Measurements from ENCODE around the gene REEP5. TPM values are rescaled to one million over a fixed set of nuclear protein-coding genes. Genes with fewer than 3 reads are reported as not detected.
A peak's percentile ranks its signal among the peaks of the same experiment; 100 is the strongest.

Gene REEP5
- total RNA-seq, 1 experiment from 2014 or later, result 46.2 TPM

GRCh38 chr5:112862085-112862484, 59.9 kb downstream of the REEP5 start:
- H3K4ac ChIP-seq (ENCODE audit: low read depth, low read length), result no peak overlapping the region
- H4K20me1 ChIP-seq (ENCODE audit: control insufficient read depth, insufficient read depth, insufficient read length), result no peaks in the 10 kb centered on the region
- no peak overlapping the region for H2BK5ac ChIP-seq (ENCODE audit: insufficient read length, low read length)
- H3K18ac ChIP-seq (ENCODE audit: insufficient read length, low read depth, low read length), result no peak overlapping the region
- no peak overlapping the region for H2BK120ac ChIP-seq (ENCODE audit: low read depth, low read length, poor library complexity, severe bottlenecking)
- H2AK5ac ChIP-seq (ENCODE audit: insufficient read length, low read length), result no peak overlapping the region
- Mint-ChIP-seq H3K4me1 (peaks cover 13 to 19% of the 10 kb centered on the region in 2 experiments), H3K36me3 (ENCODE audit: insufficient read depth in 1 of 3, low read depth in 3 of 3) (peaks cover 29 to 50% (median 31%) of the 10 kb centered on the region in 3 experiments), H3K9me3 (peaks cover 0 to 4% of the 10 kb centered on the region in 2 experiments; a peak in 2 of 5 replicates), H3K27ac (peak overlapping the region in 1 of 3 experiments; percentile 99; a peak in 2 of 7 replicates), H3K27me3 (ENCODE audit: low read depth) (peaks cover 23% of the 10 kb centered on the region), H3K4me3 (peak overlapping the region; percentile 95 to 97)
- H2BK20ac ChIP-seq (ENCODE audit: low read depth, low read length, poor library complexity, severe bottlenecking), result no peak overlapping the region
- H3K56ac ChIP-seq (ENCODE audit: insufficient read length, low read depth, low read length), result no peak overlapping the region
- no peak overlapping the region for H2BK15ac ChIP-seq (ENCODE audit: low read depth, low read length)
- peak overlapping the region; percentile 74 for H3K9ac ChIP-seq (ENCODE audit: extremely low read depth, insufficient read length, low read length)
- no peak for TF ChIP-seq CTCF (conservative IDR thresholded peaks at IDR 0.05)
- H3K4me1 ChIP-seq (ENCODE audit: insufficient read depth, low read length), result no peaks in the 10 kb centered on the region
- H3K9me3 ChIP-seq (ENCODE audit: control insufficient read depth, low read depth, low read length), result no peaks in the 10 kb centered on the region
- WGBS (ENCODE audit: extremely low coverage, insufficient read length, low lambda C conversion rate), result no CpG with 5 or more reads among the region's 9 CpGs
- no peak overlapping the region for H3K27ac ChIP-seq (ENCODE audit: insufficient read length, low read depth, low read length)
- no peak overlapping the region for H4K91ac ChIP-seq (ENCODE audit: insufficient read length, low read depth, low read length)
- H3K79me1 ChIP-seq (ENCODE audit: insufficient read depth, low read depth, low read length, poor library complexity, severe bottlenecking), result peaks cover 3% of the 10 kb centered on the region
- H2BK12ac ChIP-seq (ENCODE audit: insufficient read length, low read depth, low read length), result no peak overlapping the region
- H3K23me2 ChIP-seq (ENCODE audit: insufficient read length, low read depth, low read length, poor library complexity, severe bottlenecking), result peaks cover 4% of the 10 kb centered on the region
- no peak overlapping the region for H3K14ac ChIP-seq (ENCODE audit: insufficient read depth, low read length)
- H3K23ac ChIP-seq (ENCODE audit: insufficient read length, low read depth, low read length), result no peak overlapping the region
- H4K8ac ChIP-seq (replicated peaks; ENCODE audit: insufficient read length, low read depth, low read length), result no peak overlapping the region
- no peak overlapping the region for H3T11ph ChIP-seq (ENCODE audit: low read length)
- H3K4me2 ChIP-seq (ENCODE audit: insufficient read depth, insufficient read length, low read length), result peak overlapping the region; percentile 60
- H3K79me2 ChIP-seq (ENCODE audit: insufficient read depth, low read length), result peaks cover 17% of the 10 kb centered on the region; the same call in 1 of the 2 replicates
- no peaks in the 10 kb centered on the region for H3K27me3 ChIP-seq (ENCODE audit: insufficient read depth, low read length)
- H4K5ac ChIP-seq (ENCODE audit: insufficient read length, low read depth, low read length), result no peak overlapping the region
- no peak overlapping the region for H2AFZ ChIP-seq (ENCODE audit: low read length)
- no peak for DNase-seq
